Hematopoietic multipotent progenitor cell treated with erythropoietin and hydrocortisone succinate and interleukin-3 and kit ligand, for 4 days (in vitro differentiated cells): ENCODE data around the gene GLIS1.

Experiments
- DNase-seq: peaks from one replicate; pipeline ENCODE4 v3.0.0-alpha.2; 2015

GLIS1 gene

DNA sequence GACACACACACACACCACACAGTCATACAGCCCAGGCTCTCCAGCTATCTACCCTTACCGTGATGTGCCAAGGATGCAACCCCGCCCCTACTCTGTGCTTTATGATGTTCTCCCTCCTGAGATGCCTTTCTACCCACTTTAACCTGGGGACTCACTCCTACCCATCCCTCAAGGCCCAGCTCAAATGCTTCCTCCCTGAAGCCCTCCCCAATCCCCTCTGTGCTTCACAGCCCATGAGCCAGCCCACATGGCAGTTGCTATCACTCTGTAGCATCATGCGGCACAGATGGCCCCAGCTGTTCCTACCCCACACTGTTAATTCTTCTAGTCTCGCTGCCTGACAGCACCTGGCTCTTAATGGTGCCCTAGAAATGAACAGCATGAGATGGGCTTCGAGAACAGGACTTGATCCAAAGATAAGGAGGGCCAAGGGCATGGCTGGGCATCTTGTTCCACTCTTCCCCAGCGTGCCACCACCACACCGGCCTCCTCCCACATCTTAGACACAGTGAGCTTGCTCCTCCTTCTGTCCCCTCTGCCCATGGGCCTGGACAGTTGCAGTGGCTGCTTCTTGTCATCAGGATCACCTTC, 109.8 kb downstream of the GLIS1 start:
- no peak for DNase-seq

DNA sequence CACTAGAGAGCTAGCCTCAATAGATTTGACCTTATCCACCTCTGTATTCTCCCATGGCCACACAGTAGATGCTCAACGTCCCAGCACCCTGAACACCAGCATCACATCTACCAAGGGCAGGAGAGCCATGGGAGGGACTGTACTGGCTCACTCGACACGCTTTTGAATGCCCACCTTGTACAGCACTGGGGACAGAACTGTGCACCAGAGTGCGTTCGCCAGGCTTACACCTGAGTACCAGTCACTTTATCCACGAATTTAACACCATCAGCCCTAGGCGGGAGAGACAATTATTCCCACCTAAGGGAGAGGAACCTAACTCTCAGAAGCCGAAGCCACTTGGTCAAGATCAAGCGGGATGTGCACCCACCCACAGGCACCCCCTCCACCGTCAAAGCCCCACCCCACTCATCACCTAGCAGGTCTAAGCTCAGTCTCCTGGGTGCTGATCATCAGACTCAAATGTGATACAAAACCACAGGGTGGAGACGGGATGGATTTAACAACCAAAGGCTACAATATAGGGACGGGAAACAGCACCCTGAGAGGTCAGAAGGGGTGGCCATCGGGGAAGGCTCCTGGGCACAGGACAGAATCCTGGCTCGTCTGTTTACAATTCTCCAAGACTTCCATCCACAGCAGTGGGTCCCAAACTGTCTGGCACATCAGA, 110.5 kb downstream of the GLIS1 start:
- no peak for DNase-seq

DNA sequence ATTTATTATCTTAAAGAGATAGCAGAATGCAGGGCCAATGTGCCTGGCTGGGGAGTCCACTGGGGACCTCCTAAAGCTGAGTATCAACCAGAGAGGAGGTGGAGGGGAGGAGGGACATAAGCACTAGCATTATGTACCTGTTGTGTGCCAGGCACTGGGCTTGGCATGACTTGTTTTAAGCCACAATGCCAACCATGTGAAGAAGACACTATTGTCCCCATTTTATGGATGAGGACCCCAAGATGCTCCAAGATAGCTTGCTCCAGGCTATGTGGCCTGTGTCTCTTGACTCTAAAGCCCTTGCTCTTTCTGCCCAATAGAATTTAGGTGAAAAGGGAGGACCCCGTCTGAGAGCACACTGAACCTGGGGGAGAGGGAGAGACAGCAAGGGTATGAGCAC, 111.3 kb downstream of the GLIS1 start:
- no peak for DNase-seq

DNA sequence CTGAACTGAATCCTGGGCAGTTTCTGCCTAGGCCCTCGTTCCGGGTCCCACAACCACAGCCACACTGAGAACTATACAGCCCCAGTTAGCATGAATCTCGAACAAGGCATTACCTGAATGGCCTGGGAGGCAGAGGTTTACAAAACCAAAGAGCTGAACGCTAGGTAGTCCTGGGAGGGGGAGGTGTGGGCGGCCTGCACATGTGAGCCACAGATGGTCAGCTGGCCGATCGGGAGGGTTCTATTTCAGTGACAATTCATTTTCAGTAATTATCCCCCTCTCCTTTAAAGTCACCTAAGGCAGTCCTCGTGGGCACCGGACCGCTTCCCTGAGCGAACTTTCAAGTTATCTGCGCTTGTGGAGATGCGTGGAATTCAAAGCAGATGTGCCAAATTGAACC, 111.9 kb downstream of the GLIS1 start:
- no peak for DNase-seq

DNA sequence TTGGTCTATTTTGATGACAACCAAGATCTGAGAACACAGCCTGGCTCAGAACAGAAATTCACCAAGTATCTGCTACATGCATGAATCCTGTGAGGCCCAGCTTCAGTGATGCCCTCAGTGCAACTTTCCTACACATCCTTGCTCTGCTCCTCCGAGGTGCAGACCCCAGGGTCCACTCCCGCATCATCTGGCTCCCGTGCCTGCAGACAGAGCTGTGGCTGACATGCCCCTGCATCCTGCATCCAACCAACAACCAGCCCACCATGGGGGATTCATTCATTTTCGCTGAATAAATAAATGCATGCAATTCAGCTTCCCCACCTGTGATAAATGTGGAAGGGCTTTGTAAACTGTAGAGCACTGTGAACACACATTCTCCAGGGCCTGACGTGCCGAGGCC, 112.3 kb downstream of the GLIS1 start:
- DNase-seq, result no peak

GRCh38 chr1:53625766-53626520, 113.0 kb downstream of the GLIS1 start:
- no peak for DNase-seq

- DNase-seq, result no peak
Observed at GRCh38 chr1:53625049-53625448, 113.9 kb downstream of the GLIS1 start.

DNA sequence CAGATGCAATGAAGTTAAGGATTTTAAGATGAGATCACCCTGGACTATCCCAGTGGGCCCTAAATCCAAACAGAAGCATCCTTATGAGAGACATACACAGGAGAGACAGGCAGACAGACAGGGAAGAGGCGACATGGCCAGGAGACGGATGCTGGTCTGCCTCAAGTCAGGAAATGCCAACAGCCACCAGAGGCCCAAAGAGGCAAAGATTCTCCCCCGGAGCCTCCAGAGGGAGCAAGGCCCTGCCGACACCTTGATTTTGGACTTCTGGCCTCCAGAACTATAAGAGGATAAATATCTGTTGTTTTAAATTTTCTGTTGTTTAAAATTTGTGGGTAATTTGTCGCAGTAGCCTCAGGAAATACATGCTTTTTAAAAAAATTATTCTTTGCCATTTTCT, 116.4 kb downstream of the GLIS1 start:
- no peak for DNase-seq

GRCh38 chr1:53621144-53621543, 117.8 kb downstream of the GLIS1 start:
- DNase-seq, result no peak

DNA sequence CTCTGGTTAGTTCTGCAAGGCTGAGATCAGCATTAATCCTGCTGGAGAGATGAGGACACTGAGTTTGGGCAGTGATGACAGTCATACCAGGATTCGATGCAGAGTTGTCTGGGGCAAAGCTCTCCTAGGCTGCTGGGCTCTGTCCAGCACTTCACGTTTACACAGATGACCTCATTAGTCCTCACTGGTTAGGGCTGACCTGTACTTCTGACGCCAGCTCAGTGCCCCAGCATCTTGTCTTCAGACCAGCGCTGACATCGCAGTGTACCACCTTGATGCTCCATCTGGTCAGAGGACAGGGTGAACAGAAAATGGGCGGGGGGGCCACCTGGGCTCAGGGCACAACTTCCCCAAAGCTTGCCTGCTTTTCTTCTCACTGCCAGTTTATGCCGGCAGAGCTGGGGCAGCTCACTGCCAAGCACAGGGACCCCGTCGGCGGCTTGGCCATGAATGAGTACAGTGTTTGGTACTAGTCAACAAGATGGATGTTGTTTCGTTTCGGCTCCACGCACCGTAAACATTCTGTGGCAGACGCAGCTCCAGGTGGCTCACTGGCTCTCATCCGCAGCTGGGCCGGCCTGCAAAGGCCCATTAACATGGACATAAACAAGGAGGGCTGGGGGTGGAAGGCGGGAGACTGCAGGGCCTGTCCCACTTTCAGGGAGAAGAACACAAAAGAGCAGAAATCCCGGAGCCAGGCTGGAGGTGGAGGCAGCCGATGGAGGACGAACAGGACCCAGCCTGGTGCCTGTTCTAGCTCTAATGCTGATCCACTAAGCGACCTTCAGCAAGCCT, 118.7 kb downstream of the GLIS1 start:
- DNase-seq, result no peak

DNA sequence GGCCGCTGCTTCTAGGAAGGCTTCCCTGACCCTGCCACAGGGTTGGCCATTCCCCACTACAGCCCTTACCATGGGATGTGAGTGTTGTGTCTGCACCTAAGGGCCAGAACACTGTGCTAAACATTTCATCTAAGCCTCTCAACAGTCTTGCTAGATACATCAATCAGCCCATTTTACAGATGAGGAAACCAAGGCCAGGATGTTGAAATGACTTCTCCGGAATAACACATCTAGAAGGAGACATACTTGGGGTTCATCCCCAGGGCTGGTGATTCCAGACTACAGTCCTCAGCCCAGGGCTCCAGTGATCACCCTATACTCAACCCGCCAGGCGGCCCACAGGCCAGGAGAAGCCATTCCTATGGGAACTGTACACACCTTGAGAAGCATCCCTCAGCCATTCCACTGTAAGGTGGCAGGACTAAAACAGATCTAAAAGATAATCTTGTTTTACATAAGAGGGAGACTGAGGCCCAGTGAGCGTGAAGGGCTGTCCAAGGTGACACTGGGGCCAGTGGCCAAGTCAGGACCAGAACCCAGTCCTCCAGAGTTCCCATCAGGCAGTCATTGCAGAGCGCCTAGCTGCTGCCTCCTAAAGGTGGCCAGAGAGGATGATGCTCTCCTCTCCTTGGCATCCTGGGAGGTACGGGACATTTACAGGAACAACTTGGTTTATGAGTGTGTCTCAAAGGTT, 119.5 kb downstream of the GLIS1 start:
- DNase-seq, result no peak

GRCh38 chr1:53618500-53619366, 120.2 kb downstream of the GLIS1 start:
- DNase-seq, result no peak

GRCh38 chr1:53617851-53618499, 121.0 kb downstream of the GLIS1 start:
- DNase-seq, result no peak

DNA sequence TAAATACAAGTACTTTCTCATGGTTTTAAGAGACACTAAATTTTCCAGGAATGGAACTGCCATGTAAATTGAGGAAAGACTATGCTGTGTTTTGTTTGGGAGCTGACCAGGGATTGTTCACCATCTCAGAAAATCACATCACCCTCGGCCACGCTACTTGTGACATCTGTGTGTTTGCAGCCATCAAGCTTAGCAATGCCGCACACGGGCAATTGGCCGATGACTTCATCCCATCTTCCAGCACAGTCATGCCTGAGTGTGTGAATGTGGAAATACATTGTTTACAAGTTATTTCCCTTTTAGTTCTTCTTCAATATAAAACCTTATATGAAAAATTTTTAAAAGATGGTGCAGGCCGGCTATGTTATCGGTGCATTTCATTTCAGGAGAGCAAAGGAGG, 121.6 kb downstream of the GLIS1 start:
- DNase-seq, result no peak

DNA sequence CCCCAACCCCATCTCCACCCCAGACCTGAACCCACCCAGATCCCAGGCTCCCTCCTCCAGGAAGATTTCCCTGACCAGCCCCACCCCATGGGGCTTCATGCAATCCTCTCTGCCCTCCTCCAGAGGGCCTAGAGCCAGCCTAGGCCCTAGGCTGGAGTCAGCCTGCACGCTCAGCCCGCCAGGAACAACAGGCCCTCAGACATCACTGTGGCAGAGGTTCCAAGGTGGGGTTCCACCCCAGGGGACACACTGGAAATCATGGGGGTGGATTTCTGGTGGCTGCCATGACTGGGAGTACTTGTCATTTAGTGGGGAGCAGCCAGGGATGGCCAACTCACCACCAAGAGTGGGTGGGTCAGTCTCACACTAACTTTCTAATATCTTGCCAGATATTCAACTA, 122.0 kb downstream of the GLIS1 start:
- no peak for DNase-seq

DNA sequence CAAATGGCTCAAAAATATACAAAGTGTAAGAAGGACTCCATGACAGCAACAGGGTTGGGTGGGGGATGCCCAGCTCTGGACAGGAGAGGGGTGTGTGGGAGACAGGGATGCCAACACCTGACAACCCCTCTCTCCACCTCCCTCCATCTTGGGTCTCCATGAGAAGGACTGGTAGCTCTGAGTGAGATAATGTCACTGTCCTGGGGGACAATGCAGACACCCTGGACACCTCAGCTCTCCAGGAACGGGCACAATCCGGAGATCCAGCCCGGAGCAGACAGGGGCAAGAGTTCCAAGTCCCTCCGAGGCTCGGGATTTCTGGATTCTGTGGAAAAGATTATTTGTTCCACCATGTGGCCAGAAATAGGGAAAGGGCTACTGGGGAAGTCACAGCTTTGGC, 122.5 kb downstream of the GLIS1 start:
- no peak for DNase-seq

DNA sequence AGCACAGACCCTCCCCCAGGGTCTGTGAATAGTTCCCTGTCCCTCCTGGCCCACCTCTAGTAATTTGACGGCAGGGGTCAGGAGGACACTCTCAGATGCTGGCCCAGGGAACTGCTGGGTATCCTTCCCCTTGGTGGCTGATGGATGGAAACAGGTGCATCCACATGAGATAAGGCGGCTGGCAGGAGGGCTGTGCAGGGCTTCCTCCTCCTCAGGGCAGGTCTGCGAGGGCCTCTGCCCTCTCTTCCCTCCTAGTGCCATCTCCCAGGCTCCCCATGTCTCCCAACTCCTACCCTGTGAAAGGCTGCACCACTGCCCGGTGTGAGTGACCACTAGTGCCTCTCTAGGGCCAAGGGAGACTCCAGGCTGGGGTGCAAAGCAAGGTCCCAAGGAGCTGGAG, 123.9 kb downstream of the GLIS1 start:
- DNase-seq, result no peak

- no peak for DNase-seq
Observed at GRCh38 chr1:53614231-53615021, 124.5 kb downstream of the GLIS1 start.

GRCh38 chr1:53608676-53609075, 130.3 kb downstream of the GLIS1 start:
- no peak for DNase-seq

DNA sequence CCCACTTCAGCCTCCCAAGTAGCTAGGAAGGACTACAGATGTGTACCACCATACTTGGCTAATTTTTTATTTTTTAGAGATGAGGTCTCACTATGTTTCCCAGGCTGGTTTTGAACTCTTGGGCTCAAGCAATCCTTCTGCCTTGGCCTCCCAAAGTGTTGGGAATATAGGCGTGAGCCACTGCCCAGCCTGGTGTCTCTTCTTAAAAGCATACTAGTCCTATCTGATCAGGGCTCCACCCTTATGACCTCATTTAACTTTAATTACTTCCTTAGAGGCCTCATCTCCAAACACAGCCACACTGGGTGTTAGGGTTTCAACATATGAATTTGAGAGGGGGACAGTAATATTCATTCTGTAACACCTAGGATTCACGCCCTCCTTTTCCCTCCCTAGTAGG, 130.9 kb downstream of the GLIS1 start:
- peak; percentile 26 for DNase-seq

- DNase-seq, result no peak
Observed at GRCh38 chr1:53606651-53607051, 132.3 kb downstream of the GLIS1 start.
